ENCODE results near the gene KCNAB2.

Gene KCNAB2

DNA sequence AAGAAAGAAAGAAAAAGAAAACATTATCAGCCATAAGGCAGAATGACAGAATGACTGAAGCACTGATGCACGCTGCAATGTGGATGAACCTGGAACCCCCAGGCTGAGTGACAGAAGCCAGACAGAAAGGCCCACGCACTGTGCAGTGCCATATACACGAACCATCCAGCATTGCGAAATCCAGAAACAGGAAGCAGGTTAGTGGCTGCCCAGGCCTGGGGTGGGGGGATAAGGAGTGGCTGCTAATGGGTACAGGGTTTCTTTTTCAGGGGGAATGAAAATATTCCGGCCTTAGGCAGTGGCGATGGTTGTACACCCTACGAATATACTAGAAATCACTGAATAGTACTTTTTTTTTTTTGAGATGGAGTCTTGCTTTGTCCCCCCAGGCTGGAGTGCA, 77.4 kb downstream of the KCNAB2 start:
- H3K27me3 ChIP-seq (ENCODE audit: insufficient read depth, low read length, poor library complexity, severe bottlenecking) = no peaks in the 10 kb centered on the region
- TF ChIP-seq, protein P1, sequence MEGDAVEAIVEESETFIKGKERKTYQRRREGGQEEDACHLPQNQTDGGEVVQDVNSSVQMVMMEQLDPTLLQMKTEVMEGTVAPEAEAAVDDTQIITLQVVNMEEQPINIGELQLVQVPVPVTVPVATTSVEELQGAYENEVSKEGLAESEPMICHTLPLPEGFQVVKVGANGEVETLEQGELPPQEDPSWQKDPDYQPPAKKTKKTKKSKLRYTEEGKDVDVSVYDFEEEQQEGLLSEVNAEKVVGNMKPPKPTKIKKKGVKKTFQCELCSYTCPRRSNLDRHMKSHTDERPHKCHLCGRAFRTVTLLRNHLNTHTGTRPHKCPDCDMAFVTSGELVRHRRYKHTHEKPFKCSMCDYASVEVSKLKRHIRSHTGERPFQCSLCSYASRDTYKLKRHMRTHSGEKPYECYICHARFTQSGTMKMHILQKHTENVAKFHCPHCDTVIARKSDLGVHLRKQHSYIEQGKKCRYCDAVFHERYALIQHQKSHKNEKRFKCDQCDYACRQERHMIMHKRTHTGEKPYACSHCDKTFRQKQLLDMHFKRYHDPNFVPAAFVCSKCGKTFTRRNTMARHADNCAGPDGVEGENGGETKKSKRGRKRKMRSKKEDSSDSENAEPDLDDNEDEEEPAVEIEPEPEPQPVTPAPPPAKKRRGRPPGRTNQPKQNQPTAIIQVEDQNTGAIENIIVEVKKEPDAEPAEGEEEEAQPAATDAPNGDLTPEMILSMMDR (conservative IDR thresholded peaks at IDR 0.05; ENCODE audit: low read length) = no peak
- no peak for TF ChIP-seq EZH2phosphoT487 (IDR thresholded peaks at IDR 0.05; ENCODE audit: borderline replicate concordance)
- no peak overlapping the region for H3K4me3 ChIP-seq (ENCODE audit: low read length, poor library complexity, severe bottlenecking)

DNA sequence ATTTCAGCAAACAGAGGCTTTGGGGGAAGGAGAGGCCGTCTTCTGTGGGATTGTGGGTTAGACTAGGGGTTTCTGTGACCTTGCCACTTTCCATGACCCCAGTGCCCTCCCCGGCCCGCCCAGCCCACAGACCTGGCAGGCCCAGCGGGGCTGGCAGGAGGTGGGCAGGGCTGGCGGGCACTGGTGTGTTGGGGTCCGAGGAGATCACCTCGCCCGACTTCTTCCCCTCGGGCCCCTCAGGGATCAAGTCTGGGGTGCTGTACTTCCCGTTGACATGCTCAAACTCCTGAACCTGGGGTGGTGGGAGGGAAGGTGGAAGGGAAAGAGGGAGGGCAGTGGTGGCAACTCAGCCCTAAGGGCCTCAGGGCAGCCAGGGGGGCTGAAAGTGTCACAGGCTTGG, 78.1 kb downstream of the KCNAB2 start:
- TF ChIP-seq, protein P1 (conservative IDR thresholded peaks at IDR 0.05; ENCODE audit: low read length) = no peak
- no peak for TF ChIP-seq EZH2phosphoT487 (IDR thresholded peaks at IDR 0.05; ENCODE audit: borderline replicate concordance)
- no peak overlapping the region for H3K9ac ChIP-seq (ENCODE audit: low read depth, low read length, poor library complexity, severe bottlenecking)
- no peaks in the 10 kb centered on the region for H3K36me3 ChIP-seq (ENCODE audit: insufficient read depth, low read length)
- no peaks in the 10 kb centered on the region for H3F3A ChIP-seq (ENCODE audit: low read depth)
- no peak overlapping the region for H3K4me2 ChIP-seq (ENCODE audit: low read depth, low read length, poor library complexity, severe bottlenecking)
- H2AFZ ChIP-seq (ENCODE audit: low read length) = no peak overlapping the region
- no peaks in the 10 kb centered on the region for H3K9me3 ChIP-seq (ENCODE audit: insufficient read depth, low read depth, low read length)
- H3K4me1 ChIP-seq (ENCODE audit: insufficient read depth, low read length, poor library complexity, severe bottlenecking) = no peaks in the 10 kb centered on the region
- no peaks in the 10 kb centered on the region for H3K79me2 ChIP-seq (ENCODE audit: insufficient read depth, low read length)
- H3K9me2 ChIP-seq (replicated peaks; ENCODE audit: low read depth, low read length) = no peaks in the 10 kb centered on the region
- no peaks in the 10 kb centered on the region for H4K20me1 ChIP-seq (ENCODE audit: insufficient read depth, low read length, poor library complexity, severe bottlenecking)
- H3K4me3 ChIP-seq (ENCODE audit: low read length, poor library complexity, severe bottlenecking) = no peak overlapping the region
- H3K27me3 ChIP-seq (ENCODE audit: insufficient read depth, low read length, poor library complexity, severe bottlenecking) = no peaks in the 10 kb centered on the region

More for the DNA sequence above, 77.4 kb downstream of the KCNAB2 start:
- Histone ChIP-seq H3K9me2 (replicated peaks; ENCODE audit: low read depth, low read length) (no peaks in the 10 kb centered on the region), H4K20me1 (ENCODE audit: insufficient read depth, low read length, poor library complexity, severe bottlenecking) (no peaks in the 10 kb centered on the region), H3K79me2 (ENCODE audit: insufficient read depth, low read length) (no peaks in the 10 kb centered on the region), H2AFZ (ENCODE audit: low read length) (no peak overlapping the region), H3K36me3 (ENCODE audit: insufficient read depth, low read length) (no peaks in the 10 kb centered on the region), H3F3A (ENCODE audit: low read depth) (no peaks in the 10 kb centered on the region), H3K9ac (ENCODE audit: low read depth, low read length, poor library complexity, severe bottlenecking) (no peak overlapping the region), H3K9me3 (ENCODE audit: insufficient read depth, low read depth, low read length) (no peaks in the 10 kb centered on the region), H3K4me2 (ENCODE audit: low read depth, low read length, poor library complexity, severe bottlenecking) (no peak overlapping the region), H3K4me1 (ENCODE audit: insufficient read depth, low read length, poor library complexity, severe bottlenecking) (no peaks in the 10 kb centered on the region)

DNA sequence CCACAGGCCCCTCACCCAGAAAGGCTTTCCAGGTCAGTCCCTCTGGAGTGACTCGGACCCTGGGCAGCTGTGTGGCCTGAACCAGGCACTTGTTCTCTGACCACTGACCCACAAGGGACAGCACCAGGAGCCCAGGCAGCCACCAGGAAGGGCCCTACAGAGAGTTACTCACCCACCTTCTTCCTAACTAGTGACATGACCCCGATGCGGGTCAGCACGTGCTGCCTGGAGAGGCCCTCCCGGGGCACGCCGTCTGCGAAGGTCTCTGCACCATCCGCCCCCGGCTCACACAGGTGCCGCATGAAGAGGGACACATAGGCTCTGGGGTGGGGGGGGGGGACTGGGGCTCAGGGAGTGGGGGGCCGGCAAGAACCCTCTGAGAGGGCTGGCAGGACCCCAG, 78.7 kb downstream of the KCNAB2 start:
- no peaks in the 10 kb centered on the region for H3K9me2 ChIP-seq (replicated peaks; ENCODE audit: low read depth, low read length)
- no peak overlapping the region for H3K4me3 ChIP-seq (ENCODE audit: low read length, poor library complexity, severe bottlenecking)
- H3K27me3 ChIP-seq (ENCODE audit: insufficient read depth, low read length, poor library complexity, severe bottlenecking) = no peaks in the 10 kb centered on the region
- no peaks in the 10 kb centered on the region for H3K36me3 ChIP-seq (ENCODE audit: insufficient read depth, low read length)
- H3K79me2 ChIP-seq (ENCODE audit: insufficient read depth, low read length) = no peaks in the 10 kb centered on the region
- no peaks in the 10 kb centered on the region for H3K4me1 ChIP-seq (ENCODE audit: insufficient read depth, low read length, poor library complexity, severe bottlenecking)
- H3F3A ChIP-seq (ENCODE audit: low read depth) = no peaks in the 10 kb centered on the region
- no peak overlapping the region for H3K4me2 ChIP-seq (ENCODE audit: low read depth, low read length, poor library complexity, severe bottlenecking)
- H3K9me3 ChIP-seq (ENCODE audit: insufficient read depth, low read depth, low read length) = no peaks in the 10 kb centered on the region
- H4K20me1 ChIP-seq (ENCODE audit: insufficient read depth, low read length, poor library complexity, severe bottlenecking) = no peaks in the 10 kb centered on the region
- TF ChIP-seq, protein P1 (conservative IDR thresholded peaks at IDR 0.05; ENCODE audit: low read length) = no peak
- no peak for TF ChIP-seq EZH2phosphoT487 (IDR thresholded peaks at IDR 0.05; ENCODE audit: borderline replicate concordance)
- H2AFZ ChIP-seq (ENCODE audit: low read length) = no peak overlapping the region
- no peak overlapping the region for H3K9ac ChIP-seq (ENCODE audit: low read depth, low read length, poor library complexity, severe bottlenecking)
